ENCODE results near the gene BRD9. TPM values are rescaled to one million over a fixed set of nuclear protein-coding genes. Genes with fewer than 3 reads are reported as not detected.

BRD9 gene
- total RNA-seq, 2 donors from 2014 or later = 18.9 to 47.1 TPM

GRCh38 chr5:815449-815848, 77.2 kb downstream of the BRD9 start:
- Histone ChIP-seq H3K4me1 (no peaks in the 10 kb centered on the region), H3K27ac (no peak overlapping the region), H3K9me3 (no peaks in the 10 kb centered on the region), H3K4me3 (no peak overlapping the region), H3K36me3 (replicated peaks in 1 of 2; ENCODE audit: insufficient read depth in 1 of 2, low read depth in 2 of 2) (no peaks in the 10 kb centered on the region), H3K27me3 (no peaks in the 10 kb centered on the region)
- ATAC-seq (no peak), DNase-seq (no peak)
- TF ChIP-seq CTCF (IDR thresholded peaks at IDR 0.05) (no peak), POLR2A (IDR thresholded peaks at IDR 0.05) (no peak)
- 86 to 96% methylated on average over 3 of the region's 3 CpGs for WGBS, 2 donors
- intact Hi-C loops (cut with DNase I) = no loop called here

Other genes starting within 250 kb of the BRD9 start
- gene TPPP, start 199.4 kb downstream of the BRD9 start, total RNA-seq = 1 to 10 TPM; 2.6 to 5.2 TPM
- 1 to 10 TPM; 6.2 to 8.9 TPM for gene ZDHHC11B, start 108.1 kb downstream of the BRD9 start, total RNA-seq
- gene ZDHHC11, start 41.8 kb downstream of the BRD9 start, total RNA-seq = 10 to 100 TPM in 1 of 2 donors, 1 to 10 TPM in 1; 4.7 to 10.9 TPM
- 1 to 10 TPM; 1.3 TPM for gene TRIP13, start 83 bp upstream of the BRD9 start, total RNA-seq
- gene NKD2, start 116.0 kb upstream of the BRD9 start, total RNA-seq = 10 to 100 TPM in 1 of 2 donors, 1 to 10 TPM in 1; 4.2 to 12.2 TPM
- 10 to 100 TPM; 35.5 to 42.8 TPM for gene SLC12A7, start 219.3 kb upstream of the BRD9 start, total RNA-seq

Measured in body of pancreas (tissue), 4 donors.